ENCODE measurements around the gene MACROD1. TPM values are rescaled to one million over a fixed set of nuclear protein-coding genes. Genes with fewer than 3 reads are reported as not detected.

The MACROD1 gene
- polyA plus RNA-seq, 1 donor (not counting 4 experiments of a cell fraction or from before 2014, with no cell fraction given) = 4.6 TPM

- H3K9me3 ChIP-seq (ENCODE audit: control insufficient read depth, low read depth, low read length) = no peaks in the 10 kb centered on the region
- TF ChIP-seq CTCF (optimal IDR thresholded peaks at IDR 0.05 in 1 of 3, IDR thresholded peaks at IDR 0.05 in 1 of 3, conservative IDR thresholded peaks at IDR 0.05 in 1 of 3; ENCODE audit: extremely low read depth in 1 of 3, insufficient read depth in 2 of 3, low read length in 3 of 3) (no peak), EZH2 (IDR thresholded peaks at IDR 0.05; ENCODE audit: low read length) (no peak)
- H3K79me2 ChIP-seq (ENCODE audit: control insufficient read depth, insufficient read depth, low read length) = no peaks in the 10 kb centered on the region
- DNase-seq (ENCODE audit: low read depth, low spot score) = no peak
- H2AFZ ChIP-seq (ENCODE audit: control insufficient read depth, low read length) = no peak overlapping the region
- FAIRE-seq = no peak
- no peak overlapping the region for H3K4me3 ChIP-seq (ENCODE audit: control insufficient read depth in 2 of 3, extremely low read depth in 1 of 3, insufficient read depth in 2 of 3, low read depth in 1 of 3, low read length in 3 of 3)
- no peak overlapping the region for H3K27ac ChIP-seq (ENCODE audit: control insufficient read depth, insufficient read depth, low read length)
- no peaks in the 10 kb centered on the region for H3K9me1 ChIP-seq (ENCODE audit: control insufficient read depth, extremely low read depth, insufficient read depth, low read length)
- no peaks in the 10 kb centered on the region for H3K4me1 ChIP-seq (ENCODE audit: control insufficient read depth, extremely low read depth, insufficient read depth, low read length)
- no peak overlapping the region for H3K9ac ChIP-seq (ENCODE audit: control insufficient read depth, extremely low read depth, insufficient read depth, low read length)
- peaks cover 19% of the 10 kb centered on the region for H3K27me3 ChIP-seq (ENCODE audit: control insufficient read depth, extremely low read depth, insufficient read depth, low read length)
- no peaks in the 10 kb centered on the region for H4K20me1 ChIP-seq (ENCODE audit: control insufficient read depth, extremely low read depth, insufficient read depth, low read length)
- no peak overlapping the region for H3K4me2 ChIP-seq (ENCODE audit: control insufficient read depth, extremely low read depth, insufficient read depth, low read depth, low read length)
- H3K36me3 ChIP-seq (ENCODE audit: control insufficient read depth in 2 of 2, extremely low read depth in 1 of 2, insufficient read depth in 2 of 2, low read length in 2 of 2) = no peaks in the 10 kb centered on the region
- dilution Hi-C loops (cut with MboI; ENCODE audit: extremely low pct_ligation_motif_present, low sequenced_read_pairs) = no loop called here
These were observed 105.6 kb downstream of the MACROD1 start for GRCh38 chr11:64060263-64060860.

- DNase-seq (ENCODE audit: low read depth, low spot score) (no peak), FAIRE-seq (no peak)
- Histone ChIP-seq H3K27me3 (ENCODE audit: control insufficient read depth, extremely low read depth, insufficient read depth, low read length) (peaks cover 19% of the 10 kb centered on the region), H3K9me3 (ENCODE audit: control insufficient read depth, low read depth, low read length) (no peaks in the 10 kb centered on the region), H2AFZ (ENCODE audit: control insufficient read depth, low read length) (no peak overlapping the region), H3K9me1 (ENCODE audit: control insufficient read depth, extremely low read depth, insufficient read depth, low read length) (no peaks in the 10 kb centered on the region), H3K4me2 (ENCODE audit: control insufficient read depth, extremely low read depth, insufficient read depth, low read depth, low read length) (no peak overlapping the region), H3K79me2 (ENCODE audit: control insufficient read depth, insufficient read depth, low read length) (no peaks in the 10 kb centered on the region), H4K20me1 (ENCODE audit: control insufficient read depth, extremely low read depth, insufficient read depth, low read length) (peaks cover 4% of the 10 kb centered on the region), H3K36me3 (ENCODE audit: control insufficient read depth in 2 of 2, extremely low read depth in 1 of 2, insufficient read depth in 2 of 2, low read length in 2 of 2) (no peaks in the 10 kb centered on the region), H3K9ac (ENCODE audit: control insufficient read depth, extremely low read depth, insufficient read depth, low read length) (no peak overlapping the region), H3K4me1 (ENCODE audit: control insufficient read depth, extremely low read depth, insufficient read depth, low read length) (no peaks in the 10 kb centered on the region), H3K27ac (ENCODE audit: control insufficient read depth, insufficient read depth, low read length) (no peak overlapping the region), H3K4me3 (ENCODE audit: control insufficient read depth in 2 of 3, extremely low read depth in 1 of 3, insufficient read depth in 2 of 3, low read depth in 1 of 3, low read length in 3 of 3) (no peak overlapping the region)
- dilution Hi-C loops (cut with MboI; ENCODE audit: extremely low pct_ligation_motif_present, low sequenced_read_pairs) = no loop called here
- no peak for TF ChIP-seq EZH2 (IDR thresholded peaks at IDR 0.05; ENCODE audit: low read length)
- TF ChIP-seq CTCF (optimal IDR thresholded peaks at IDR 0.05 in 1 of 3, IDR thresholded peaks at IDR 0.05 in 1 of 3, conservative IDR thresholded peaks at IDR 0.05 in 1 of 3; ENCODE audit: extremely low read depth in 1 of 3, insufficient read depth in 2 of 3, low read length in 3 of 3) = no peak
These were observed 106.4 kb downstream of the MACROD1 start for GRCh38 chr11:64059339-64060140.

Measured in keratinocyte (primary cell).